Measurements from ENCODE around the gene SUSD2. TPM values are rescaled to one million over a fixed set of nuclear protein-coding genes. Genes with fewer than 3 reads are reported as not detected.

The SUSD2 gene
- polyA plus RNA-seq, 3 donors: 16.8 to 24.3 (median 17.5) TPM

Other genes with a start within 250 kb of the SUSD2 start
- gene GSTT2B, start 220.3 kb upstream of the SUSD2 start, polyA plus RNA-seq (ENCODE audit: insufficient read length in 3 of 3): 10 to 100 TPM; 13.7 to 19.4 (median 14.8) TPM
- gene DDTL, start 214.6 kb upstream of the SUSD2 start, polyA plus RNA-seq (ENCODE audit: insufficient read length in 3 of 3): 10 to 100 TPM in 2 of 3 donors, 1 to 10 TPM in 1; 6.4 to 13.1 (median 10.8) TPM
- gene DDT, start 207.0 kb upstream of the SUSD2 start, polyA plus RNA-seq (ENCODE audit: insufficient read length in 3 of 3): 10 to 100 TPM; 73.9 to 90.9 (median 90.2) TPM
- 1 to 10 TPM; 1.0 to 1.9 (median 1.3) TPM for gene GSTT2, start 201.4 kb upstream of the SUSD2 start, polyA plus RNA-seq (ENCODE audit: insufficient read length in 3 of 3)
- not detected for gene GSTT4, start 176.0 kb upstream of the SUSD2 start, polyA plus RNA-seq (ENCODE audit: insufficient read length in 3 of 3)
- gene CABIN1, start 170.2 kb upstream of the SUSD2 start, polyA plus RNA-seq (ENCODE audit: insufficient read length in 3 of 3): 10 to 100 TPM; 55.6 to 66.7 (median 63.5) TPM
- 10 to 100 TPM; 15.4 to 19.0 (median 17.7) TPM for gene GGT5, start 63.6 kb downstream of the SUSD2 start, polyA plus RNA-seq (ENCODE audit: insufficient read length in 3 of 3)
- 10 to 100 TPM; 47.4 to 51.0 (median 49.1) TPM for gene SPECC1L, start 89.3 kb downstream of the SUSD2 start, polyA plus RNA-seq (ENCODE audit: insufficient read length in 3 of 3)
- 10 to 100 TPM in 1 of 3 donors, 1 to 10 TPM in 2; 8.8 to 10.3 (median 8.8) TPM for gene ADORA2A, start 246.1 kb downstream of the SUSD2 start, polyA plus RNA-seq (ENCODE audit: insufficient read length in 3 of 3)

Measured in renal pelvis (tissue), 3 donors.